K562 (cell line): ENCODE data around the gene CCDC178.

Experiments used
- CTCF ChIP-seq, 3 experiments: IDR thresholded peaks in 2 of 3; conservative IDR thresholded peaks in 1 of 3; 2 replicates each; pipeline ENCODE4 v1.5.1; 2011 to 2012; ENCODE audit warnings: low read length in 3 of 3, mild to moderate bottlenecking in 3 of 3, control low read depth in 2 of 3, improper control_type of control experiment in 1 of 3, inconsistent platforms in 1 of 3, low read depth in 1 of 3, mixed read lengths in 1 of 3, moderate library complexity in 1 of 3; ENCODE audit not compliant: insufficient read depth in 2 of 3
- EP300 ChIP-seq: IDR thresholded peaks from 2 replicates; pipeline ENCODE4 v1.6.1; 2012; ENCODE audit warnings: low read length, improper control_type of control experiment
- EZH2 ChIP-seq: IDR thresholded peaks from 2 replicates; pipeline ENCODE4 v1.6.1; 2012; ENCODE audit warnings: low read depth, mild to moderate bottlenecking, inconsistent platforms, low read length, borderline replicate concordance
- FOSL1 ChIP-seq: fragments of 200-800 bp; sonication (Bioruptor generic); conservative IDR thresholded peaks from 2 replicates; pipeline ENCODE4 v1.6.1; 2016; ENCODE audit warnings: missing genetic modification characterization, missing compliant biosample characterization
- FOXA3 ChIP-seq, 2 experiments: fragments of 450-650 bp in 1 of 2; sonication (generic) in 1 of 2; formaldehyde crosslinking; IDR thresholded peaks in 1 of 2; conservative IDR thresholded peaks in 1 of 2; 2 replicates each; pipeline versions ENCODE4 v1.4.0 to v1.8.0; 2020 to 2022; ENCODE audit warnings: mild to moderate bottlenecking in 2 of 2, missing genetic modification reagents in 1 of 2
- POLR2A ChIP-seq: fragments of 450-650 bp; conservative IDR thresholded peaks from 2 replicates; pipeline ENCODE4 v1.6.1; 2016
- RAD21 ChIP-seq, 2 experiments: fragments of 250-450 bp in 1 of 2; fragments of 450-650 bp in 1 of 2; sonication (Bioruptor Pico) in 1 of 2; formaldehyde crosslinking in 1 of 2; IDR thresholded peaks in 1 of 2; conservative IDR thresholded peaks in 1 of 2; 2 replicates each; pipeline versions ENCODE4 v1.4.0 to v1.8.0; 2020 to 2022; ENCODE audit warnings: mild to moderate bottlenecking in 2 of 2, moderate library complexity in 1 of 2
- SRSF1 ChIP-seq: fragments of 200-400 bp; formaldehyde crosslinking; IDR thresholded peaks from 2 replicates; pipeline ENCODE4 v1.6.1; 2017; ENCODE audit warnings: mild to moderate bottlenecking, low read depth, low read length, moderate library complexity
- TEAD4 ChIP-seq, 2 experiments: sonication (generic) in 1 of 2; formaldehyde crosslinking in 1 of 2; IDR thresholded peaks; 2 replicates each; pipeline versions ENCODE4 v1.6.1 to v1.8.0; 2012 to 2022; ENCODE audit warnings: borderline replicate concordance in 1 of 2, inconsistent platforms in 1 of 2, low read length in 1 of 2, mild to moderate bottlenecking in 1 of 2, missing genetic modification reagents in 1 of 2
- THAP12 ChIP-seq: fragments of 250-450 bp; sonication (Bioruptor Pico); IDR thresholded peaks from 2 replicates; pipeline ENCODE4 v1.9.0; 2021; ENCODE audit warnings: mild to moderate bottlenecking, inconsistent platforms
- WHSC1 ChIP-seq: IDR thresholded peaks from one replicate; pipeline ENCODE4 v1.6.1; 2012; ENCODE audit warnings: low read length, control low read depth, inconsistent platforms
- ZBTB26 ChIP-seq: fragments of 450-650 bp; formaldehyde crosslinking; IDR thresholded peaks from 2 replicates; pipeline ENCODE4 v1.4.0; 2022; ENCODE audit warnings: missing genetic modification characterization

DNA sequence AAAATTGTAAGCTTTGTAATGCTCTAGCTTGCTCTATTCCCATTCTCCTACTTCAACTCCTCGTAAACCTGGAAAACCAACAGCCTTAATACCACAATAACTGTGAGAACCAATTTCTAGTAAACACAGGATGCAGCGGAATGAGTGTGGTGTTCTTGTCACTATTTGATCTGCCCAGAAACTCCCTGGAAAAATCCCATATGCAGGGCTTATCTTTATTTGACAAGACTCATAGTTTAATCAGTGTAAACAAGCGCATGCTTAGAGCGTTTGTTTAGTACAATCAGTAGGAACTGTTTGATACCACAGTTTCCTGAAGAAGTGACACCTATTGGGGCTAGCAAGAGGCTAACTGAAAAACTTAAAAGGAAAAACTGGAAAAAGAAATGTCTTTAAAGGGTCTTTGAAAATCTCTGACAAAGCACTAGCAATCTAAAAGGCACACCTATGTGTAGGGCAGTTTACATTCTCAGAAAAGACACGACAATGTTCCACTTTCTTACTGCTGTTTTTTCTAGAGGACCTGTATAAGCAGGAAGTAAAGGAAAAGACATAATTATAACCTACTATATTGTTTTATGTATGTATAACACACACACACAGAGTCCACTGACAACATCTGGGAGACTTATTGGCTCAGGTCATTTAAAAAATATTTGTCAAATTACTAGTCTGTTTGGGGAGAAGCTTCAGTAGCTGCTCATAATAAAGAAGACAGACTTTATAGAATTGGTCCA, 426.3 kb downstream of the CCDC178 start:
- TF ChIP-seq TEAD4 (IDR thresholded peaks at IDR 0.05; ENCODE audit: low read length): no peak
- no peak for TF ChIP-seq TEAD4 (CRISPR knock-in tag; IDR thresholded peaks at IDR 0.05; ENCODE audit: borderline replicate concordance)
- no peak for TF ChIP-seq EP300
- no peak for TF ChIP-seq RAD21 (CRISPR knock-in tag; conservative IDR thresholded peaks at IDR 0.05 in 1 of 2, IDR thresholded peaks at IDR 0.05 in 1 of 2)
- TF ChIP-seq WHSC1: no peak
- no peak for TF ChIP-seq FOXA3 (CRISPR knock-in tag; conservative IDR thresholded peaks at IDR 0.05 in 1 of 2, IDR thresholded peaks at IDR 0.05 in 1 of 2)
- TF ChIP-seq CTCF (IDR thresholded peaks at IDR 0.05 in 2 of 3, conservative IDR thresholded peaks at IDR 0.05 in 1 of 3; ENCODE audit: insufficient read depth in 2 of 3, low read depth in 1 of 3, low read length in 3 of 3): no peak
- no peak for TF ChIP-seq EZH2
- TF ChIP-seq POLR2A: no peak
- no peak for TF ChIP-seq FOSL1 (tag)
- TF ChIP-seq THAP12 (CRISPR knock-in tag): no peak
- no peak for TF ChIP-seq SRSF1
- no peak for TF ChIP-seq ZBTB26
